GM21360 (cell line): Measurements from ENCODE around the gene SRP72.
"Not testable (repeated sequence)": the region's sequence is repeated elsewhere in the genome, so short reads cannot be mapped to it uniquely, and the experiment has no call there.

ENCODE experiments used
- ATAC-seq: cut with Tn5 transposase; IDR thresholded peaks from one replicate; pipeline ENCODE4 v1.9.1; 2021; ENCODE audit warnings: mild to moderate bottlenecking, moderate library complexity; ENCODE audit not compliant: unreplicated experiment

The SRP72 gene

DNA sequence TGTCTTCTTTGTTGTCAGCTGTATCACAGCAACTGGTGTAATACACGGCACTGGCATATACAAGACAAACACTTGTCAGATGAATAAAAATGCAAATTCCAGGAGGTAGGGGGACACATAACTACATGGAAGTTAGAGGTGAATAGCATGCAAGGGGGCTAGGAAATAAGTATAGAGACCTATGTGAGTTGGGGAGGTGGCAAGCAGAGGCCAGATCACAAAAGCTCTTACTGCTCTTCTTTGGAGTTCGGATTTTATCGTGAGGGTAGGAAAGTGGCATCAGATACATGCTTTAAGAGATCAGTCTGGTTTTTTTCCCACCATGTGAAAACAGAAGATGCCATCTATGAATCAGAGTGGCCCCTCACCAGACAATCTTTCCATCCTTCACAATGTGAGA lies 2.8 kb upstream of the SRP72 start:
- ATAC-seq: no peak

GRCh38 chr4:56465599-56466295 lies 1.7 kb upstream of the SRP72 start:
- ATAC-seq: no peak

GRCh38 chr4:56466296-56466761 lies 1.1 kb upstream of the SRP72 start:
- not testable (repeated sequence) for ATAC-seq

DNA sequence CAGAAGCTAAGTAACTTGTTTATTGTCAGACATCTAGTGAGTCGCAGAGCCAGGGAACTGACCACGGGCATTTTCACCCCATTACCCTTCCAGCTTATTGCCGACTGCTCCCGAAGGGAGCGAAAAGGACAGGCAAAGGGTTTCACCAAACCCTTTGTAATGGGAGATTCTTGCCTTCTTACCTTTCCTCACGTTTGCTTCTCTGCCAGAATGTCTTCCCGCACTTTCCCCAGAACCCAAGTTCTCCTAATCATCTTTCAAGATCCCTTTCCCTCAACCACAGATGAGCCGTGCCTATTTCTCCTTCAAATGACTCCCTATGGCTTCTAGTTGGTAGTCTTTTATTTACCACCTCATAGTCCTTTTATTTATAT lies 520 bp upstream of the SRP72 start:
- no peak for ATAC-seq

DNA sequence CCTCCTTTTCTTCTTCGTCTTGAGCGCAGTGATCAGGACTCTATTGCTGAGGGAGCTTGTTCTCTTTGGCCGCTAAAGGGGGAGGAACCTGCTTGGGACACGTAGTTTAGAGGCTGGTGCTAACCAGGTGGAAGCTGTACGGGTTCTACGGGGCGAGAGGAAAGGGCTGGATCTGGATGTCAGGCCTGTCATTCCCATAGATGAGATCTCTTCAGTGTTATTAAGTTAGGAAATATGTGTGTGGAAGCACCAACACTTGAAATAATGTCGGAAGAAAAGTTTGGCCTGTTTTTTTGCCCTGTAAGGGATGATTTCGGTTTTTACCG lies 643 bp downstream of the SRP72 start:
- peak; percentile 48 for ATAC-seq

DNA sequence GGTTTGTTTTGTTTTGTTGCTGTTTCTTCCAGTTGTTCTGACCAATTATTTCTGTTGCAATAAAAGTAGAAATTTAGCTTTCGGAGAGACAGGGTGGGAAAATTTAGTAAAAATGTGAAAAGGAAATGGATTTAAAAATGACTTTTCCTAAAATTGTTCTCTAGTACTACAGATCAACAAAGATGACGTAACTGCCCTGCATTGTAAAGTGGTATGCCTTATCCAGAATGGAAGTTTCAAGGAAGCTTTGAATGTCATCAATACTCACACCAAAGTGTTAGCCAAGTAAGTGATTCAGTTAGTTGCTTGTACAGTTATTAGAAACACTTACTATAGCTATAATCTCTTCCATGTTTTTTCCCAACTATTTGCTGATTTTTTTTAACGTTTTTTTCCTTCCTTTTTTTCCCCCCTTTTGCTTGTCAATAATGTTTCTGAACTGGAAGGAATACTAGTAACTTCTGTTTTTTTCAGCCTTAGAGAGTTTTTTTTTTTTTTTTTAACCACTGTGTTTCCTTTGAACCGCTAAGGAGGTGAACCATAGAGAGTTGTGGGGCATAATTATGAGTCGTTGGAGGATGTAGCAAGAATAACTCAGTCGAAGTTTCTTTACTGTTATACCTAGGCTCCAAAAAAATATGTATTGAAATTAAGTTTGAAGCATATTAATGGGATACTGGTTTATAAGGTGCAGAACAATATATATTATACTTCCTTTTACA lies 2.2 kb downstream of the SRP72 start:
- no peak for ATAC-seq

DNA sequence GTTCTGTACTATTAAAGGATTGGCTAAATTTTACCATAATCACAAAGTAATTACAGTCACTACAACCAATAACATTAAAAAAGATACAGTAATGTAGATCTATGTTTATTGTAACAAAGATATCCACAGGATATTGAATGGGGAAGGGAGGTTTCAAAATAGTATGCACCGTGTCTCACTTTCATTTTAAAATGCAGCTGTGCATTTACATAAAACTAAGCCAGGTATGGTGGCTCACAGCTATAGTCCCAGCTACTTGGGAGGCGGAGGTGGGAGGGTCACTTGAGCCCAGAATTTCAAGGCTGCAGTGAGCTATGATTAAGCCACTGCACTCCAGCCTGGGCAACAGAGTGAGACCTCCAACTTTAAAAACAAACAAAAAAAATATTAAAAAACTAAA lies 8.5 kb downstream of the SRP72 start:
- ATAC-seq: peak; percentile 76

- ATAC-seq: no peak
These were observed 9.8 kb downstream of the SRP72 start for GRCh38 chr4:56477192-56477702.

GRCh38 chr4:56480691-56481090 lies 13.3 kb downstream of the SRP72 start:
- no peak for ATAC-seq

DNA sequence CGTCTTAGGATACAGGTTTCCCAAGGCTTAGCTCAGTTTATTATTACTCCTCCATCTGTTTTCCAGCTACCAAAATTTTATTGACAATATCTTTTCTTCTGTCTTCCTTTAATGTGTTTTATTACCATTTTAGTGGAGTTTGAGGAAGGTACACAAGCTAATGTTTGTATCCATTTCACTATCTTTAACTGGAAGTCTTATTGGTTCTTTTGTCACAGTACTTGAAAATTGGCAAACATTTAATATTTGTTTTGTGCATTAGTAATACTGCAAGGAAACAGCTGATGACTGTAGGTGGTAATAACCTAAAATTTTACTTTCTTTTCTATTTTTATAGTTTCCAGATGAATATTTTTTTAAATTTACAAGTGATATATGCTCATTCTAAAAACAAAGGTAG lies 28.8 kb downstream of the SRP72 start:
- ATAC-seq: no peak

DNA sequence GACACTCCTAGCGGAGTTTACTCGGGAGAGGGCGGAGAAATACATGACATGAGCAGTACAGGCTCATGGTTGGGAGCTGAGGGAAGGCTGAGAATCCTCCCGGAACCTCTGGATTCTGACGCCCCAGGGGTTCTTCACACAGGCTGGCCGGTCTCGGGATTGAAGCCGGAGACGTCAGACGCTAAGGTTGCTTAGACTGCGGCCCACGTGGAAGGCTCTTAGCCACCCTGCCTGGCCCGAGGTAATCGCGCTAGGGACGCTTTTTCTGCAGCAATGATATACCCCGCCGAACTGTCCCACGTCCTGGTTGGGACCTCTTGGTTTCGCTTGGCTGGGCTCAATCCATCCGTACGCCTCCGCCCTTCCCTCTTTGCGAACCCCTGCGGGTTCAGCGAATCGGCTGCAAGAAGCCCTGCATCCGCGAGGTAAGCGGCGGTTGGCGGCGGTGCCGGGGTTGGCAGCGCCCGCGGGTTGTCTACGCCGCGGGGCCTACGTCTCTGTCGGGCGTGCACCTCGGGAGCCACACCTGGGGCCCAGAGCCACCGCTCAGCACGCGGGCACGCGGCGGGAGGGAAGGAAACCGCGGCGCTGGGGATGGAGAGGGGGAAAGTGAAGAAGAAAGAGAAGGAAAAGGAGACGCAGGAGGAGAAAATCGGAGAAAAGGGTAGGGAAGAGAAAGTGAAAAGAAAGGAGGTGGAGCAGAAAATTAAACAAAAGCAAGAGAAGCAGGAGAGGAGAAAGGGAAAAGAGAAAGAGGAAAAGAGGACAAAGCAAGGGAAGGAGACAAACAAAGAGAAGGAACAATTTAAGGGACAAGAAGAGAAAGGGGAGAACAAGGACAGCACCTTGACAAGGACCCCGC lies 38.1 kb downstream of the SRP72 start, which contains the start of gene ARL9:
Gene ARL9 (plus strand): TSS at position 523 of the 862 bp plus-strand sequence. CDS start 72 bp downstream, at position 595.
- ATAC-seq: peak; percentile 50

DNA sequence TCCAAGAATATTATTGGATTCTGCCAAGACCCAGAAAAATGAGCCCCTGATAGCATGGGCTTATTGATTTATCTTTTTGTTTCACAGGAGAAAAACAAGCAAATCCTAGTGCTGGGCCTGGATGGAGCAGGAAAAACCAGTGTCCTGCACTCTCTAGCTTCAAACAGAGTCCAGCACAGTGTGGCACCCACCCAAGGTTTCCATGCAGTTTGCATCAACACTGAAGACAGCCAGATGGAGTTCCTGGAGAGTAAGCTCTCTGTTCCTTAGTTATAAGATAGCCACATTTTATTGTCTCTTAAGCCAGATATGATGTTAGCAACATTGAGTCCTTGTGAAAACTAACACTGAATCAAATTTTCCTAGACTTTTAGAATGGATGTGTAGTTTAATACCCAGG lies 43.7 kb downstream of the SRP72 start:
- no peak for ATAC-seq

DNA sequence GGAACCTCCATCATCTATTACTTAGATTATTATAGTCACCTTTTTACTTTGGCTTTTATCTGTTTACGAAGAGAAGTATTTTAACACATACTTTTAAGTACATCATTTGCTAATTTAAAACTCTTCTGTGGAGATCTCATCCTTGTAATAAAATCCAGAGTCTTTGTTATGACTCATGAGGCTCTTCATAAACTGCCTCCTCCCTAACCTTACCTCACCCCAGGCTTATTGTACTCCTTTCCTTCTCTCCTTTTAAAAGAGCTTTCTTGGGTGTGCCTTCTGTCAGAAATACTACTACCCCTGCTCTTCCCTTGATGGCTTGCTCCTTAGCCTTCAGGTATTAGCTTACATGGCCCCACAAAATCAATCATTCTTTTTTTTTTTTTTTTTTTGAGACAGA lies 44.7 kb downstream of the SRP72 start:
- no peak for ATAC-seq

DNA sequence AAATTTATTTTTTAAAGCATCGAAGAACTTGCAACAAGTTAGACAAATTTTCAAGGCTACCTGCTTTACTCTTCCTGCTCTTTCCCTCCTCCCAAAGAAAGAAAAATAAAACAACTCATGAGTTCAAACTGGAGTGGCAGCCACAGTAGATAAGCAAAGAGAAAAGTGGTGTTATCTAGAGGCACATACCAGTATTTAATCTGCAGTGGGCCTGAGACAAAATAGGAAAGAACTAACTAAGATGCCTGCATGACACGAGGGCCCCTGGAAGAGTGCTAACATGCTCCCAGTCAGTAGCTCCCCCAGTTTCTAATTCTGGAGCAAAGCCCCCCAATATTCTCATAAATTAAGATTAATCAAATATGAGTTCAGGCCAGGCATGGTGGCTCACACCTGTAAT lies 46.1 kb downstream of the SRP72 start:
- no peak for ATAC-seq

DNA sequence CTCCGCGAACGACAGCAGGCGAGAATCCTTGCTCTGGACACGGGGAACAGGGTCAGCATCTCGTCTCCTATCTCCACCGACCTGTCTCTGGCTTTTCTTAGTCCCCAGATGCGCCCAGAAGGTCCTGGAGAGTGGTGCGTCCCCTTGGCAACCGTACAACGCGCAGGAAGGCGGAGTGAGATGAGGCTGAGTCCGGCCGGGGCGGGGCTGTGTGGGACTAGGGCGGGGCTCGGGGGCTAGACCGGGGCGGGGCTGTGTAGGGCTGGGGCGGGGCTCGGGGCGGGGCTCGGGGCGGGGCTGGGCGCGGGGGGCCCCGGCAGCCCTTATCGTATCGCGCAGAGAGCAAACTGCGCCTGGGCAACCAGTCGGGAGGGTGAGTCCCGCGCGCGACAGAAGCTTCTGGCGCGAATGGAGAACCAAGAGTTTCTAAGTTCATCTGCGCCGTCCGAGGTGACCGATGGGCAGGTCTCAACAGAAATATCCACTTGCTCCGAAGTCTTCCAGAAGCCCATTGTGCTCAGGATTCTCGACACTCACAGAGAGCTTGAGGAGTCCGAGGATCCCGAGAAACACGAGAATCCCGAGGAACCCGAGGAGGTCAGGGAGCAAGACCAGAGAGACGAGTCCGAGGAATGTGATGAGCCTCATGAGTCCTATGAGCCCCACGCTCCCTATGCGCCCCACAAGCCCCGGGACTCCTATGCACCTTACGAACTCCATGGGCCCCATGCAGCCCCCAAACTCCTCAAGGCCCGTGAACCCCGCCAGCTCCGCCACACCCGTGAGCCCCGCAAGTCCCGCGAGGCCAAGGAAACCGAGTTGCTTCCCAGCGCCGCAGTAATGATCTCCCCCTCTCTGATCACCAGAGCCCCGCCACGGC lies 63.1 kb downstream of the SRP72 start:
- ATAC-seq: peak; percentile 90

DNA sequence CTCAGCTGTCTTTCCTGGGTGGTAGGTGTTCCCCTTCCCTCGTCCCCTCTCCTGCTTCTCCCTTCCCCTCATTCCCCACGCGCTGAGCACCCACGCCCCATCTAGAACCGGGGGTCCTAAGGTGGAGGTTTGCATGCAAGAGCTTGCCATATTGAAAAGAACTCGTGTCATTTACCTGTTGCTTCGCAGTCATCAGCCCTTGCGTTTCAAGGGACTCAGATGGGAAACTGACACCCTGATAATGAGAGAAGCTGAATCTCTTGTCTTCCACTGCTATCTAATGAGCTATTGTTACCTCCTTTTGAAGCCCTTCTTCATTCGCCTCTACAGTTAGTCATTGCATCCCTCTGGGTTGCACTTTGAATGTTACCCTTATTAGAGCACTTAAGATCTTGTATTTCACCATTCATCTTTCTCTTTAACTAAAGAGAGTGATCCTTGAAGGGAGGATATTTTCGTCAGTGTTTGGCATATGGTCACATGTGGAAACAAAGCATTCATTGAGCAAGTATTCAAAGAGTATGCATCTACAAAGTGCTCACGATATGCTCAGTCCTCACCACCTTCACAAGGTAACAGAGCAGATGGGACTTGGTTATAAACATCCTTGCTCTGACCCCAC lies 63.8 kb downstream of the SRP72 start:
- no peak for ATAC-seq

DNA sequence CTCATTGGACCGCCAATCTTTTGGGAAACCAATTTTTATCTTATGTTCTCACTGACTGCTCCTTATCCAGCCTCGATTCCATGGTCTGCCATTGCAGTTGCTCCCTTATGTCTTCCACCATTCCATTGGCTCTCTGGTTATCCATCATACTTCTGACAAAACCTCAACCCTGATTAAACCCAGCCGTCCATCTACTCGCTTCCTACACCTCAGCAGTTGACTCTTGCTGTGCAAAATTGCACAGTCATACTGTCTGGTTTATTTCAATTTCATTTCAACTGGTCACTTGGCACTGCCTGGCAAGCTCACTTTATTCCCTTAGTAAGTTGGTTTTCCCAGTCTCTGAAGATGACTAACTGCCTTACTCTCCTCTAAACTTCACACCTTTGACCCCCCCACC lies 64.4 kb downstream of the SRP72 start:
- ATAC-seq: no peak

GRCh38 chr4:56532239-56532638 lies 64.8 kb downstream of the SRP72 start:
- ATAC-seq: no peak

- ATAC-seq: no peak
These were observed 68.5 kb downstream of the SRP72 start for GRCh38 chr4:56535915-56536314.

- ATAC-seq: no peak
These were observed 69.7 kb downstream of the SRP72 start for GRCh38 chr4:56537147-56537546.
